ENCODE data around the gene FCER1G. TPM values are rescaled to one million over a fixed set of nuclear protein-coding genes. Genes with fewer than 3 reads are reported as not detected.
"Not testable (repeated sequence)": the region's sequence is repeated elsewhere in the genome, so short reads cannot be mapped to it uniquely, and the experiment has no call there.

FCER1G gene
- total RNA-seq, 1 experiment from 2014 or later = not detected

- Histone ChIP-seq H3K9ac (ENCODE audit: low read length) (no peak overlapping the region), H3K9me3 (ENCODE audit: low read length) (no peaks in the 10 kb centered on the region), H3K79me2 (ENCODE audit: low read length) (no peaks in the 10 kb centered on the region), H3K27me3 (ENCODE audit: low read length) (no peaks in the 10 kb centered on the region), H3K27ac (ENCODE audit: low read length) (no peak overlapping the region), H2AFZ (ENCODE audit: low read length) (no peak overlapping the region), H3K4me2 (ENCODE audit: low read length) (no peak overlapping the region), H3K9me2 (replicated peaks; ENCODE audit: low read length) (0 out of 2 replicates have a peak, but pooled peaks cover 5% of the 10 kb centered on the region), H3K4me1 (ENCODE audit: insufficient read depth, low read length) (peaks cover 9% of the 10 kb centered on the region), H4K20me1 (ENCODE audit: low read length) (no peaks in the 10 kb centered on the region), H3K36me3 (ENCODE audit: low read depth, low read length) (no peaks in the 10 kb centered on the region), H3K4me3 (ENCODE audit: low read length) (no peak overlapping the region), H3F3A (ENCODE audit: low read length, unreplicated experiment) (no peaks in the 10 kb centered on the region)
- ChIA-PET CTCF (no interaction called here), POLR2A (ENCODE audit: unreplicated experiment) (no interaction called here)
- no peak for DNase-seq
- no TSS peak for BruUV-seq (replicated peaks)
- intact Hi-C loops (cut with micrococcal nuclease) = no loop called here
- no peak for TF ChIP-seq EZH2phosphoT487 (IDR thresholded peaks at IDR 0.05; ENCODE audit: borderline replicate concordance, low read length)
- no peak for TF ChIP-seq EZH2 (IDR thresholded peaks at IDR 0.05; ENCODE audit: low read length, unreplicated experiment)
- no peak for TF ChIP-seq CTCF (conservative IDR thresholded peaks at IDR 0.05; ENCODE audit: low read depth, low read length)
- no peak for ATAC-seq
Observed at GRCh38 chr1:161241682-161242081, 26.6 kb downstream of the FCER1G start.

GRCh38 chr1:161242313-161242712 lies 27.2 kb downstream of the FCER1G start:
- Histone ChIP-seq H2AFZ (ENCODE audit: low read length) (no peak overlapping the region), H3K79me2 (ENCODE audit: low read length) (no peaks in the 10 kb centered on the region), H3K9me2 (replicated peaks; ENCODE audit: low read length) (0 out of 2 replicates have a peak, but pooled peaks cover 5% of the 10 kb centered on the region), H3K27ac (ENCODE audit: low read length) (no peak overlapping the region), H3F3A (ENCODE audit: low read length, unreplicated experiment) (no peaks in the 10 kb centered on the region), H3K27me3 (ENCODE audit: low read length) (no peaks in the 10 kb centered on the region), H3K36me3 (ENCODE audit: low read depth, low read length) (no peaks in the 10 kb centered on the region), H3K4me2 (ENCODE audit: low read length) (no peak overlapping the region), H4K20me1 (ENCODE audit: low read length) (no peaks in the 10 kb centered on the region), H3K9ac (ENCODE audit: low read length) (no peak overlapping the region), H3K4me3 (ENCODE audit: low read length) (no peak overlapping the region), H3K9me3 (ENCODE audit: low read length) (no peaks in the 10 kb centered on the region), H3K4me1 (ENCODE audit: insufficient read depth, low read length) (peaks cover 9% of the 10 kb centered on the region)
- intact Hi-C loops (cut with micrococcal nuclease) = no loop called here
- DNase-seq (peak; percentile 37), ATAC-seq (peak; percentile 58)
- no TSS peak for BruUV-seq (replicated peaks)
- TF ChIP-seq EZH2phosphoT487 (IDR thresholded peaks at IDR 0.05; ENCODE audit: borderline replicate concordance, low read length) = no peak
- TF ChIP-seq EZH2 (IDR thresholded peaks at IDR 0.05; ENCODE audit: low read length, unreplicated experiment) = no peak
- no peak for TF ChIP-seq CTCF (conservative IDR thresholded peaks at IDR 0.05; ENCODE audit: low read depth, low read length)
- ChIA-PET POLR2A (ENCODE audit: unreplicated experiment) (no interaction called here), CTCF (no interaction called here)

GRCh38 chr1:161244888-161245287 lies 29.8 kb downstream of the FCER1G start:
- Histone ChIP-seq H3K27ac (ENCODE audit: low read length) (no peak overlapping the region), H3F3A (ENCODE audit: low read length, unreplicated experiment) (no peaks in the 10 kb centered on the region), H3K4me2 (ENCODE audit: low read length) (no peak overlapping the region), H3K4me3 (ENCODE audit: low read length) (no peak overlapping the region), H2AFZ (ENCODE audit: low read length) (no peak overlapping the region), H3K36me3 (ENCODE audit: low read depth, low read length) (no peaks in the 10 kb centered on the region), H3K4me1 (ENCODE audit: insufficient read depth, low read length) (peaks cover 9% of the 10 kb centered on the region), H3K79me2 (ENCODE audit: low read length) (no peaks in the 10 kb centered on the region), H3K9me2 (replicated peaks; ENCODE audit: low read length) (0 out of 2 replicates have a peak, but pooled peaks cover 5% of the 10 kb centered on the region), H3K9me3 (ENCODE audit: low read length) (no peaks in the 10 kb centered on the region), H3K9ac (ENCODE audit: low read length) (no peak overlapping the region), H3K27me3 (ENCODE audit: low read length) (no peaks in the 10 kb centered on the region), H4K20me1 (ENCODE audit: low read length) (no peaks in the 10 kb centered on the region)
- CTCF ChIA-PET = no interaction called here
- BruUV-seq (replicated peaks) = no TSS peak
- POLR2A ChIA-PET (ENCODE audit: unreplicated experiment) = no interaction called here
- no peak for DNase-seq
- ATAC-seq = no peak
- no peak for TF ChIP-seq CTCF (conservative IDR thresholded peaks at IDR 0.05; ENCODE audit: low read depth, low read length)
- TF ChIP-seq EZH2 (IDR thresholded peaks at IDR 0.05; ENCODE audit: low read length, unreplicated experiment) = no peak
- TF ChIP-seq EZH2phosphoT487 (IDR thresholded peaks at IDR 0.05; ENCODE audit: borderline replicate concordance, low read length) = no peak
- intact Hi-C loops (cut with micrococcal nuclease) = no loop called here

- H3K4me1 ChIP-seq (ENCODE audit: insufficient read depth, low read length); H3K36me3 ChIP-seq (ENCODE audit: low read depth, low read length); H4K20me1 ChIP-seq (ENCODE audit: low read length); intact Hi-C loops (cut with micrococcal nuclease); H3K79me2 ChIP-seq (ENCODE audit: low read length); H3K9ac ChIP-seq (ENCODE audit: low read length); H3K27ac ChIP-seq (ENCODE audit: low read length); BruUV-seq (replicated peaks); H2AFZ ChIP-seq (ENCODE audit: low read length); DNase-seq; H3K9me3 ChIP-seq (ENCODE audit: low read length); CTCF ChIA-PET; ATAC-seq; H3F3A ChIP-seq (ENCODE audit: low read length, unreplicated experiment); POLR2A ChIA-PET (ENCODE audit: unreplicated experiment); H3K4me3 ChIP-seq (ENCODE audit: low read length); H3K4me2 ChIP-seq (ENCODE audit: low read length); H3K9me2 ChIP-seq (replicated peaks; ENCODE audit: low read length); H3K27me3 ChIP-seq (ENCODE audit: low read length): not testable (repeated sequence)
Observed at GRCh38 chr1:161250100-161250499, 35.0 kb downstream of the FCER1G start.
